ENCODE measurements around the gene DUT.

DUT gene

GRCh38 chr15:48366584-48367312 lies 35.5 kb downstream of the DUT start:
- DNase-seq (ENCODE audit: extremely low spot score) = no peak
- CTCF ChIA-PET = no interaction called here
- TF ChIP-seq PKNOX1 (IDR thresholded peaks at IDR 0.05) (no peak), FOXM1 (IDR thresholded peaks at IDR 0.05; ENCODE audit: borderline replicate concordance) (no peak)
- POLR2A ChIA-PET = no interaction called here

GRCh38 chr15:48367483-48367882 lies 36.3 kb downstream of the DUT start:
- CTCF ChIA-PET = no interaction called here
- POLR2A ChIA-PET = no interaction called here
- TF ChIP-seq L3MBTL2 (conservative IDR thresholded peaks at IDR 0.05) = no peak
- TF ChIP-seq TARDBP (IDR thresholded peaks at IDR 0.05) = no peak
- no peak for TF ChIP-seq FOXM1 (IDR thresholded peaks at IDR 0.05; ENCODE audit: borderline replicate concordance)
- no peak for TF ChIP-seq NFRKB (IDR thresholded peaks at IDR 0.05)
- TF ChIP-seq FOXK2 (IDR thresholded peaks at IDR 0.05) = no peak
- no peak for TF ChIP-seq SP1 (IDR thresholded peaks at IDR 0.05)

GRCh38 chr15:48370460-48370859 lies 39.2 kb downstream of the DUT start:
- DNase-seq (ENCODE audit: extremely low spot score) = no peak
- CTCF ChIA-PET = interaction anchor here (0.6 kb wide), 1 partner anchor 211 kb away, joined by 3 read pairs; no protein-coding TSS in a partner anchor

More at GRCh38 chr15:48367483-48367882, 36.3 kb downstream of the DUT start:
- DNase-seq (ENCODE audit: extremely low spot score) = no peak

GRCh38 chr15:48371550-48371949 lies 40.3 kb downstream of the DUT start:
- CTCF ChIA-PET = no interaction called here
- no peak for TF ChIP-seq SUZ12 (IDR thresholded peaks at IDR 0.05)
- no peak for TF ChIP-seq TARDBP (IDR thresholded peaks at IDR 0.05)
- no peak for TF ChIP-seq ARNT (IDR thresholded peaks at IDR 0.05)
- no peak for TF ChIP-seq ZNF384 (IDR thresholded peaks at IDR 0.05)
- no peak for TF ChIP-seq ELF4 (IDR thresholded peaks at IDR 0.05)
- TF ChIP-seq BHLHE40 (IDR thresholded peaks at IDR 0.05; ENCODE audit: borderline replicate concordance) = no peak
- TF ChIP-seq PKNOX1 (IDR thresholded peaks at IDR 0.05) = no peak
- no peak for TF ChIP-seq CTBP1 (IDR thresholded peaks at IDR 0.05; ENCODE audit: borderline replicate concordance)
- TF ChIP-seq NFRKB (IDR thresholded peaks at IDR 0.05) = no peak
- TF ChIP-seq FOXK2 (IDR thresholded peaks at IDR 0.05) = no peak
- no peak for TF ChIP-seq FOXM1 (IDR thresholded peaks at IDR 0.05; ENCODE audit: borderline replicate concordance)
- no peak for TF ChIP-seq HDGF (IDR thresholded peaks at IDR 0.05; ENCODE audit: borderline replicate concordance)
- TF ChIP-seq SP1 (IDR thresholded peaks at IDR 0.05) = no peak
- TF ChIP-seq LEF1 (IDR thresholded peaks at IDR 0.05; ENCODE audit: borderline replicate concordance) = no peak
- no peak for DNase-seq (ENCODE audit: extremely low spot score)
- POLR2A ChIA-PET = no interaction called here

More at GRCh38 chr15:48370460-48370859, 39.2 kb downstream of the DUT start:
- TF ChIP-seq ELF4 (IDR thresholded peaks at IDR 0.05) = no peak
- no peak for TF ChIP-seq PKNOX1 (IDR thresholded peaks at IDR 0.05)
- TF ChIP-seq NFRKB (IDR thresholded peaks at IDR 0.05) = no peak
- POLR2A ChIA-PET = no interaction called here

- DNase-seq (ENCODE audit: extremely low spot score) = no peak
- POLR2A ChIA-PET = no interaction called here
- no peak for TF ChIP-seq FOXM1 (IDR thresholded peaks at IDR 0.05; ENCODE audit: borderline replicate concordance)
- no peak for TF ChIP-seq TARDBP (IDR thresholded peaks at IDR 0.05)
- TF ChIP-seq BHLHE40 (IDR thresholded peaks at IDR 0.05; ENCODE audit: borderline replicate concordance) = no peak
- no peak for TF ChIP-seq SUZ12 (IDR thresholded peaks at IDR 0.05)
- TF ChIP-seq FOXA1 (IDR thresholded peaks at IDR 0.05) = no peak
- no peak for TF ChIP-seq HDGF (IDR thresholded peaks at IDR 0.05; ENCODE audit: borderline replicate concordance)
- CTCF ChIA-PET = no interaction called here
These were observed 40.7 kb downstream of the DUT start for GRCh38 chr15:48371961-48372360.

- POLR2A ChIA-PET = no interaction called here
- no peak for DNase-seq (ENCODE audit: extremely low spot score)
- TF ChIP-seq SP1 (IDR thresholded peaks at IDR 0.05) (no peak), FOXA1 (IDR thresholded peaks at IDR 0.05) (no peak), ELF4 (IDR thresholded peaks at IDR 0.05) (no peak), NFRKB (IDR thresholded peaks at IDR 0.05) (no peak), ZNF384 (IDR thresholded peaks at IDR 0.05) (no peak), CTBP1 (IDR thresholded peaks at IDR 0.05; ENCODE audit: borderline replicate concordance) (no peak), FOXM1 (IDR thresholded peaks at IDR 0.05; ENCODE audit: borderline replicate concordance) (no peak), L3MBTL2 (conservative IDR thresholded peaks at IDR 0.05) (no peak), SUZ12 (IDR thresholded peaks at IDR 0.05) (no peak), HDGF (IDR thresholded peaks at IDR 0.05; ENCODE audit: borderline replicate concordance) (no peak), TARDBP (IDR thresholded peaks at IDR 0.05) (no peak), LEF1 (IDR thresholded peaks at IDR 0.05; ENCODE audit: borderline replicate concordance) (no peak), BHLHE40 (IDR thresholded peaks at IDR 0.05; ENCODE audit: borderline replicate concordance) (no peak), PKNOX1 (IDR thresholded peaks at IDR 0.05) (no peak), ARNT (IDR thresholded peaks at IDR 0.05) (no peak)
- CTCF ChIA-PET = no interaction called here
These were observed 42.7 kb downstream of the DUT start for GRCh38 chr15:48373821-48374451.
